ENCODE results near the gene HVCN1. TPM values are rescaled to one million over a fixed set of nuclear protein-coding genes. Genes with fewer than 3 reads are reported as not detected.

The HVCN1 gene
- total and polyA plus RNA-seq, 2 of the 8 experiments (the other 6 are each of a cell fraction or from before 2014, with no cell fraction given), result 5.8 to 11.2 TPM

- FAIRE-seq, result no peak
- H3K9me3 ChIP-seq (ENCODE audit: insufficient read depth in 2 of 2, low read depth in 1 of 2, low read length in 1 of 2), result no peaks in the 10 kb centered on the region
- no peaks in the 10 kb centered on the region for H3K79me2 ChIP-seq (ENCODE audit: control insufficient read depth in 1 of 2, insufficient read depth in 2 of 2, low read length in 2 of 2)
- no peak overlapping the region for H3K9ac ChIP-seq (replicated peaks in 1 of 4; ENCODE audit: extremely low read depth in 1 of 4, low read depth in 3 of 4, low read length in 3 of 4)
- no peak overlapping the region for H3K14ac ChIP-seq (ENCODE audit: insufficient read length)
- H2BK20ac ChIP-seq (ENCODE audit: low read length), result no peak overlapping the region
- H3K4ac ChIP-seq (replicated peaks; ENCODE audit: insufficient read length, low read depth, low read length), result no peak overlapping the region
- no peak overlapping the region for H3K23ac ChIP-seq (ENCODE audit: insufficient read length)
- H2AFZ ChIP-seq (ENCODE audit: low read length), result no peak overlapping the region
- H2BK5ac ChIP-seq (ENCODE audit: low read depth, low read length), result no peak overlapping the region; the same call in 1 of the 2 replicates
- no peak overlapping the region for H3K56ac ChIP-seq (replicated peaks; ENCODE audit: insufficient read length, low read depth, low read length)
- DNase-seq (ENCODE audit: low read depth in 1 of 2, low spot score in 2 of 2), result no peak
- no peaks in the 10 kb centered on the region for H4K20me1 ChIP-seq (replicated peaks in 1 of 2; ENCODE audit: control insufficient read depth in 1 of 2, insufficient read depth in 2 of 2, low read length in 2 of 2)
- no peaks in the 10 kb centered on the region for H3K23me2 ChIP-seq (ENCODE audit: low read depth, low read length)
- no peak overlapping the region for H2BK15ac ChIP-seq (ENCODE audit: low read length)
- no peak overlapping the region for H4K5ac ChIP-seq (ENCODE audit: insufficient read length, low read depth, low read length)
- H3K27ac ChIP-seq (ENCODE audit: low read depth, low read length), result no peak overlapping the region
- H2BK12ac ChIP-seq (ENCODE audit: low read depth, low read length), result 0 out of 2 replicates have a peak overlapping the region, but pooled peaks have one; percentile 29
- TF ChIP-seq POU5F1 (IDR thresholded peaks at IDR 0.05; ENCODE audit: low read depth, low read length), result no peak
- TF ChIP-seq CHD2 (IDR thresholded peaks at IDR 0.05; ENCODE audit: low read length), result no peak
- TF ChIP-seq ASH2L (IDR thresholded peaks at IDR 0.05; ENCODE audit: low read length), result no peak
- TF ChIP-seq CEBPB (IDR thresholded peaks at IDR 0.05; ENCODE audit: low read depth, low read length), result no peak
- TF ChIP-seq RAD21 (IDR thresholded peaks at IDR 0.05 in 1 of 2, conservative IDR thresholded peaks at IDR 0.05 in 1 of 2; ENCODE audit: low read depth in 2 of 2, low read length in 2 of 2), result no peak
- no peak for TF ChIP-seq CTBP2 (IDR thresholded peaks at IDR 0.05; ENCODE audit: borderline replicate concordance, insufficient read depth, insufficient read length, low read length)
- no peak for TF ChIP-seq FOSL1 (IDR thresholded peaks at IDR 0.05; ENCODE audit: insufficient read depth, low read depth, low read length)
- no peak for TF ChIP-seq MAFK (IDR thresholded peaks at IDR 0.05; ENCODE audit: low read depth, low read length)
- TF ChIP-seq GABPA (IDR thresholded peaks at IDR 0.05; ENCODE audit: borderline replicate concordance, insufficient read depth, low read length), result no peak
- H3K4me2 ChIP-seq (ENCODE audit: insufficient read depth in 1 of 2, low read depth in 2 of 2, low read length in 2 of 2), result no peak overlapping the region
- H3K4me1 ChIP-seq (replicated peaks in 1 of 4; ENCODE audit: control insufficient read depth in 3 of 4, insufficient read depth in 4 of 4, low read length in 3 of 4), result no peaks in the 10 kb centered on the region
- no peaks in the 10 kb centered on the region for H3K79me1 ChIP-seq (ENCODE audit: low read depth, low read length)
- POLR2A ChIA-PET (ENCODE audit: partially characterized antibody), result no interaction called here
- no peak overlapping the region; the same call in 1 of the 2 replicates for H3K18ac ChIP-seq (ENCODE audit: extremely low read depth, low read length)
- H4K91ac ChIP-seq (replicated peaks; ENCODE audit: insufficient read length, low read length), result no peak overlapping the region
- no peak overlapping the region for H2BK120ac ChIP-seq (replicated peaks; ENCODE audit: low read depth, low read length)
- no peaks in the 10 kb centered on the region for H3K27me3 ChIP-seq (replicated peaks in 1 of 4; ENCODE audit: control insufficient read depth in 3 of 4, extremely low read depth in 1 of 4, insufficient read depth in 3 of 4, low read length in 3 of 4)
- CTCF ChIA-PET (ENCODE audit: partially characterized antibody), result interaction anchor here (0.8 kb wide), 1 partner anchor 193 kb away, joined by 3 read pairs; the partner anchor contains the start of gene GPN3
- no peak overlapping the region for H3K4me3 ChIP-seq (ENCODE audit: extremely low read depth in 1 of 4, insufficient read depth in 2 of 4, low read depth in 3 of 4, low read length in 4 of 4)
- WGBS, 2 experiments (ENCODE audit: extremely low coverage in 1 of 2, insufficient coverage in 1 of 2, insufficient read length in 1 of 2, insufficient replicate concordance in 2 of 2, low coverage in 1 of 2, low lambda C conversion rate in 2 of 2, missing lambda C conversion rate in 1 of 2), result 92% methylated on average over 23 of the region's 23 CpGs; no CpG with 5 or more reads in 1 of the 2 experiments
- no peak overlapping the region for H2AK5ac ChIP-seq (ENCODE audit: low read depth, low read length)
- no peak overlapping the region; the same call in 1 of the 2 replicates for H4K8ac ChIP-seq (ENCODE audit: extremely low read depth, insufficient read depth, low read length)
- H3K36me3 ChIP-seq (ENCODE audit: control insufficient read depth in 2 of 4, insufficient read depth in 4 of 4, low read length in 3 of 4), result no peaks in the 10 kb centered on the region
These were observed 27.5 kb downstream of the HVCN1 start for GRCh38 chr12:110661337-110661972.

Measured in H1 (cell line).